ENCODE data around the gene PID1.

PID1 gene

GRCh38 chr2:229060147-229060546 is 210.9 kb downstream of the PID1 start:
- no peak for DNase-seq

DNA sequence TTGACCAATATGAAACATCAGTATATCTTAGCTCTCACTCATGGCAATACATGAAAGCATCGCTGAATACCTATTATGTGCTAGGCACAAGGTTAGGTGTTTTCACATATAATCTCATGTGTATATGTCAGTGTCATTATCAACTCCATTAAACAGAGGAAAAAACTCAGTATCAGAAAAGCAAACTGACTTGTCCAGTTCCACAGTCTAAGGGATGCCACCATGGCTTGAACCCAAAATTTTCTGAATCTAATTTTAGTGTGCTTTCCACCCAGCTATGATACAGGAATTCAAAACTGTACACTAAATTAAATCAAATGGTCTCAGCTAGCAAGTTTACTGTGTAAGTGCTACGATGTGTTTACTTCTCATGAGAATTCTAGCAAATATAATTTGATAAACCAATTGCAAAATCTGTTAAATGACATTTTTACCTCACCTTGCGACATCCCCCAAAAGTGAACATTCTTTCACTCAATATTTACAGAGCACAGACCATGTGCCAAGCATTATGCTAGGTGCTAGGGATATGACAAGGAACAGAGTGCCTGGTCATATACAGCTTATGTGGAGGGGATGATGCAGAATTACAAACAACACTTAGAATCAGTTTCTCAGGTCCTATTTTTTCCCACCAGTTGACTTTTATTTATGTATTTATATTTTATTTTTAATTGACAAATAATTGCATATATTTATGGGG is 211.6 kb downstream of the PID1 start:
- no peak for DNase-seq

DNA sequence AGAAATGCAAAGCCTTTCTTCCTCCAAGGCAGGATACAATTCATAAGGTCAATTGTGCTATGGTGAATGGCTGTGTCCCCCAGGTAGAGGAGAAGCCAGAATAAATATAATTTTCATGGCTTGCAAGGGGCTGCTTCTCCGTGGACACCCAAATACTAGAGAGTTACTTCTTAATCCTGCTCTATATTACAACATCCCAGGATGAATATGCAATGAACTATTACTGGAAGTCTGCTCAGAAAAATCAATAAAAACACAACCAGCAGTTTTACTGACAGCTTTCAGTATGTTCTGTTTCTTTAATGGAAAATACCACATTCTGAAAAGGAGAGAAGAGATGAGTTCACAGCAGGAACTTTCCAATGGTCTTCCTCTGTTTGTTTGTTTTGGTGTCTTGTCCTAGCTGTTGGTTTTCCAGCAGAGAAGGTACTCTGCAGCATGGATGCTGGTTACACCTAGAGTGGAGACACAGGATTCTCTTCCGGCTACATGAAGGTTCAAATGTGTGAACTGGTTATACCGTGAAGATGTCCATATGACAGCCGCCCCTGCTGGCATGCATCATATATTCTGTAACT is 213.0 kb downstream of the PID1 start:
- no peak for DNase-seq

DNA sequence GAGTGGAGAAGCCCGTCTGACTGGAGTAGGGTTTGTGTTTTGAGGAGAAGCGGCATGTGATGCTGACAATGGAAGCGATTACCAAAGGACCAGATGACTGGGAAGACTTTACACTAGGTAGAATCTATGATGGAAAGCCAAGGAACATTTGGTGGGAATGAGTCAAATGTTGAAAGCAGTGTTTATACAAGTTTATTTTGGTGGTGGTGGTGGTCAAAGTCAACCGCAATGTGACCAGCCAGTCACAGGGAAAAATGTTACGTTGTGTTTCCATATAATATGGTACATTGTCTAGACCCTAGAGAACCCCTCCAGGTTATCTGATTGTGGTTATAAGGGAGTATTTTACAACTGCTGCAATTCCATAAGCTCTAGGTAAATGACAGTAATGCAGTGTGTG is 216.8 kb downstream of the PID1 start:
- DNase-seq: no peak

- DNase-seq: no peak
Measured at GRCh38 chr2:229051798-229052197, 219.3 kb downstream of the PID1 start.

GRCh38 chr2:229050133-229050532 is 221.0 kb downstream of the PID1 start:
- no peak for DNase-seq

GRCh38 chr2:229048134-229048533 is 223.0 kb downstream of the PID1 start:
- no peak for DNase-seq

GRCh38 chr2:229045671-229046070 is 225.4 kb downstream of the PID1 start:
- no peak for DNase-seq

DNA sequence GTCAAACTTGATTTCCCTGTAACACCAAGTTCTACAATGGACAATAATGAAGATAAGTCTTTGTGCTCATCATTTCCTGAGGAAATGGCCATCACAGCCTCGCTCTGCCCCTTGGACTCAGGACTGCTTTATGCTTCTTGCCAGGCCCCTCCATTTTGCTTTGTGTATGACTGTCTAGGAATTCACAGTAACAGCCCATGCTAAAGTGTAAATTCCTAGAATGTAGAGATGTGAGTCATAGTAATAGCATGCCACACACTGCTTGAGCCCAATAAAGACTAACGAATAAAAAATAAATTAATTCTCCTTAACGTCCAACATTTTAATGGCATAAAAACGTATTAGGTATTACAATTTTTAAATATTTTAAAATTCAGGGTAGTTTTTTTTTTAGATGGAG is 226.5 kb downstream of the PID1 start:
- DNase-seq: no peak

GRCh38 chr2:229043681-229044080 is 227.4 kb downstream of the PID1 start:
- DNase-seq: no peak

DNA sequence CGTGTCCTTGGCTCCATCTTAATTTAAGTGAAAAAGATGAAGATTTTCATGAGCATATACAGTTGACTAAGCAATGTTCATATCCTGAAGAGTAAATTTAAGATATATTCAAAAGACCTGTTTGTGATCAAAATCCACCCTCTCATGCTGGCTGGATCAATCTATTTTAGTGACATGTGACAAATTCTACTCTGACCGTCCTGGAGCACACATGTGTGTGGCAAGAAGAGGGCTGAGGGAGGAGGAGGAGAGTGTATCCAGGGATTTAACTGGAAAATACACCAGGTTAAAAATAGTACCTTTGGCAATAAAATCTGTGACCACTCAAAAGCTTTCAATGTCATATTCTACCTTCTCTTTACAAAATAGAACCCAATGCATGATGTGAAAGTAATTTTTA is 228.7 kb downstream of the PID1 start:
- DNase-seq: no peak

DNA sequence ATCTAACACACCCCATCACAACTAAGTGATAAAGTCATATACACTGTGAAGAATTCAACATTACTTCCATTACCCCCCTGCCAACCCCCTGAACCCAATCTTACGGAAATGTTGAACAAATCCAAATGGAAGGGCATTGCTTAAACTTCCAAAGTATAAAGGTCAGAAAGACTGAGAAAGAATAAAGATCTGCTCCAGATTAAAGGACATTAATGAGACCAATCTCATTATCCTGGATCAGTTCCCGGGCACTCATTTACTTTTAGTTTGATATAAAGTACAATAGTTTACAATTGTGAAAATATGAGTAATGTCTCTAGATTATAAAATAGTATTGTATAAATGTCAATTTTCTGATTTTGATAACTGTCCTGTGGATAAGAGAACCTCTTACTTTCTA is 229.4 kb downstream of the PID1 start:
- DNase-seq: no peak

GRCh38 chr2:229037621-229038020 is 233.5 kb downstream of the PID1 start:
- no peak for DNase-seq

DNA sequence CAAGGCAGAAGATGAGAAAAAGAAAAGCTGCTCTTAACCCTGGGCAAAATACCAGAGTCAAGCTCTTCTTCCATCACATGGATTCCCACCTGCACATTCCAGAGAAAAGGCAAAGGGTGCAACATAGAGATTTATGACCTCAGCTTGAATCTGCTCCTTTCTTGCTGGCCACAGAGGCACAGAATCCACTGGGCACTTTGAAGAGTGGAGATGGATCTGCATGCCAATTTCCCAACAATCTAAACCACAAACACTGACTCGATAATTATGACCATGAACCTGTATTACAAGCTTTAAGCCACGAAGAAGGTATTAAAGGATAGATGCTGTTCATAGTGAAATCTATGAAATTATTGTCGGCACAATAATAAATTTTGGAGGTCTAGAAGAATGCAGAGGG is 237.3 kb downstream of the PID1 start:
- no peak for DNase-seq

DNA sequence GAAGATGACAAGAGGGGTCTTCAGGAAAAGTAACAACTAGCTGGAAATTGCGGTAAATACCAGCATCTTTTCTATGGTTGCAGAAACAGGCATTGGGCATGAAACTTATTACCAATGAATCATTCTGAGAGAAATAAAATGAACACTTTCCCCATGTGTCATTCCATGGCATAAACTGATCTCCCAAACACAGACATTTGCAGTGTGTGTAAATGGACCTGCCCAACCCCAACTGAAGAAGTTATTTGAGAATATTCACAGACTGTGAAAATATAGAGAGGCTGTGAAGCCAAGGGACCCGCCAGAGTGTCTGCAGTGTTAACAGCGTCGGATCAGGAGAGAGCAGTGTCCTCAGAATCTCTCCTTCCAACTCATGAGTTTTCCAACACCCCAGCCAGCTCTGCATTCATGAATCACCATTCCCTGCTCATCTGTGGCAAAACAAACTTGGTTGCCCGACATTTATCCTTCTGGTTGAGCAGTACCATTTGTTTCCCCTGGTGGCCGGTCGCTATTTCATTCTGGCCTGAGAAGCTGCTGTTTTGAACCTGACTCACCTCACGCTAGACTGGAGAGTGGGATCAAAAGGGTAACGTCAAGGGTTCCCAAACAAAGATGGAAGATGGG is 238.4 kb downstream of the PID1 start:
- no peak for DNase-seq

- DNase-seq: no peak
Measured at GRCh38 chr2:229027353-229028105, 243.6 kb downstream of the PID1 start.

GRCh38 chr2:229025653-229026052 is 245.4 kb downstream of the PID1 start:
- DNase-seq: no peak

DNA sequence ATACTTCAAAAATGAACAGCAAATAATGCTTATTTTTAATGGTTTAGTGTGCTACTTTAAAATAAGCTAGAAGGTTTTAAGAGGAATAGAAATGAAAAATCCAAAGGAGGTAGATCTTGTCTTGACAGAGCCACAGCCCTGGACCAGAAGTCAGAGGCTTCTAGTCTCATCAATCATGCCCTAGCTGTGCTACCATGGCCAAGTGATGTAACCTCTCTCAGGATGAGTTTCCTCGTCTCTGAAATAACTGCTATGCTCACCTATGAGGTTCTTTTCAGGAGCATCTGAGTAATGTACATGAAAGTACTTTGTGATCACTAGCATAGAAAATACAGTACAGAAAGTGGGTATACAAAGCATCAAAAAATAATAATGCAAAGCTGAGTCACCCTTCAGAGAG is 248.4 kb downstream of the PID1 start:
- DNase-seq: no peak

DNA sequence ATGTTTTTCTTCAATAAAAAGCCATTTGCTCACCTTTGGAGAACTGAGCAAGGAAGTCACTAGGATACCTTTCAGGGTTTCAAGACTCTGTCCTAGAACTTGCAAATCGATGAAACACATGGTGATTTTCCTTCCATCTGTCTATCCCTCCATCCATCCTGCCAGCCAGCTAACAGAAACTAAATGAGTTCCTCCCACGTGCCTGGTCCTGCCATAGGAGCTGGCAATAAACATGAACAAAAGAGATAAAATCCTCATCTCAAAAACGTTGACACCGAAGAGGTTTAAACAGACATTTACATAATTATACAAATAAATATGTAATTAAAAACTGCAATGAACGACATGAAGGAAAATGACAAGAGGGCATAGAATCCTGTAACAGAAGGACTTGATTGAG is 249.0 kb downstream of the PID1 start:
- DNase-seq: no peak

DNA sequence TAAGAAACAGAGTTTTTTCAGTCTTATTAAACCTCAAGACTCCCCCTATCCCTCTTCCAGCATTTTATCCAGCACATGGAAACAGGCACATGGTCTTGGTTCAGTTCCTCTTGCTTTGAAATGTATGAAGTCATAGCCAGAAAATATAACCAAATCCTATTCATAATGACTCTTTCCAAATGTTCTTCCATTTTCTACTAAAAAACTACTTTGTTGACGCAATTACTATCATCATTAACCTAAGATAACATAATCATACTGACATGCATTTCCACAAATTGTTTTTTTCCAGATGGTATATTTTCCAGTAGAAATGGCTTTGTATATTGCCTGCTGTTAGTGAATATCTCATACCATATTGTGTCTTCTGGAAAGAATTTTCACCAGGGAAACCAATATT is 261.3 kb downstream of the PID1 start:
- no peak for DNase-seq

- DNase-seq: no peak
Measured at GRCh38 chr2:229003256-229003655, 267.8 kb downstream of the PID1 start.

- no peak for DNase-seq
Measured at GRCh38 chr2:229001196-229001595, 269.9 kb downstream of the PID1 start.

DNA sequence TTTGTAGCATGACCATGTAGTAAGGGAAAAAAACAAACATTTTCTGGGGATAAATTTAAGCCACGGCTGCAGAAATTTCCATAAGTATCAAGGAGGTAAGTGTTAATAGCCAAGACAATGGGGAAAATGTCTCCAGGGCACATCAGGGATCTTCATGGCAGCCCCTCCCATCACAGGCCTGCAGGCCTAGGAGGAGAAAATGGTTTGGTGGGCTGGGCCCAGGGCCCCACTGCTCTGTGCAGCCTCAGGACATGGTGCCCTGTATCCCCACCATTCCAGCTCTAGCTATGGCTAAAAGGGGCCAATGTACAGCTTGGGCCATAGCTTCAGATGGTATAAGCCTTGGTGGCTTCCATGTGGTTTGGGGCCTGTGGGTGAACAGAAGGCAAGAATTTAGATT is 271.8 kb downstream of the PID1 start:
- DNase-seq: no peak

DNA sequence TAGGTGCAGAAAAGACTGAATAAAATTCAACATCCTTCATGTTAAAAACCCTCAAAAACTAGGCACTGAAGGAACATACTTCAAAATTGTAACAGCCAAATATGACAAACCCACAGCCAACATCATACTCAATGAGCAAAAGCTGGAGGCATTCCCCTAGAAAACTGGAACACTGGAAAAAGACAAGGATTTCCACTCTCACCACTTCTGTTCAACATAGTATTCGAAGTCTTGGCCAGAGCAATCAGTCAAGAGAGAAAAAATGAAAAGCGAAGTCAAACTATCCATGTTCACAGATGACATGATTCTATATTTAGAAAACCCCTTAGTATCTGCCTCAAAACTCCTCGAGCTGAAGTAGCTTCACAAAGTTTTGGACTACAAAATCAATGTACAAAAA is 282.3 kb downstream of the PID1 start:
- no peak for DNase-seq
